B cell (primary cell): Measurements from ENCODE around the gene STH.

Experiments
- EZH2 ChIP-seq: IDR thresholded peaks from 2 replicates; pipeline ENCODE4 v1.6.1; 2012; ENCODE audit warnings: borderline replicate concordance, low read depth, mild to moderate bottlenecking, moderate library complexity, low read length; ENCODE audit not compliant: insufficient read depth, poor library complexity, severe bottlenecking
- TF ChIP-seq, protein P1 (sequence below): fragments of 200-600 bp; IDR thresholded peaks from one replicate; pipeline ENCODE4 v1.8.0; 2022; ENCODE audit warnings: antibody characterized with exemption, mild to moderate bottlenecking

DNA sequence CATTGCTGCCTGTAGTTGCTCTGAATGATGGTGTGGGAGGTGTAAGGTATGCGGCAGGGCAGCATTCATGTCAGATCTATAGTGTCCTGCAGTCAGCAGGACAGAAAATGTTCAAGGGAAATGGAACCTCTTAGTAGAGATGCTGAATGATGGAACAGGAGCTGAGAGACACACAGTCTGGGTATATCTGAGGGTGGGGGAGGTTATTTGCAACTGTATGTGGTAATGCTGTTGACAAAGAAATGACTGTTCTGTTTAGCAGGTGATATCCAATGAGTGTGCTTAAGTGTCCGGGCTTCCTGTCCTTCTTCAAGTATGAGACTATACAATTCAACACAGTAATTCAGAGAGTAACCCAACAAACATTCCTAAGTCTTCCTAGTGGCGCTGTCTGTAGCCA is 46.6 kb downstream of the STH start:
- no peak for TF ChIP-seq EZH2
- TF ChIP-seq, protein P1, sequence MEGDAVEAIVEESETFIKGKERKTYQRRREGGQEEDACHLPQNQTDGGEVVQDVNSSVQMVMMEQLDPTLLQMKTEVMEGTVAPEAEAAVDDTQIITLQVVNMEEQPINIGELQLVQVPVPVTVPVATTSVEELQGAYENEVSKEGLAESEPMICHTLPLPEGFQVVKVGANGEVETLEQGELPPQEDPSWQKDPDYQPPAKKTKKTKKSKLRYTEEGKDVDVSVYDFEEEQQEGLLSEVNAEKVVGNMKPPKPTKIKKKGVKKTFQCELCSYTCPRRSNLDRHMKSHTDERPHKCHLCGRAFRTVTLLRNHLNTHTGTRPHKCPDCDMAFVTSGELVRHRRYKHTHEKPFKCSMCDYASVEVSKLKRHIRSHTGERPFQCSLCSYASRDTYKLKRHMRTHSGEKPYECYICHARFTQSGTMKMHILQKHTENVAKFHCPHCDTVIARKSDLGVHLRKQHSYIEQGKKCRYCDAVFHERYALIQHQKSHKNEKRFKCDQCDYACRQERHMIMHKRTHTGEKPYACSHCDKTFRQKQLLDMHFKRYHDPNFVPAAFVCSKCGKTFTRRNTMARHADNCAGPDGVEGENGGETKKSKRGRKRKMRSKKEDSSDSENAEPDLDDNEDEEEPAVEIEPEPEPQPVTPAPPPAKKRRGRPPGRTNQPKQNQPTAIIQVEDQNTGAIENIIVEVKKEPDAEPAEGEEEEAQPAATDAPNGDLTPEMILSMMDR: no peak
